Caki2 (cell line): ENCODE measurements around the gene SPNS1. TPM values are rescaled to one million over a fixed set of nuclear protein-coding genes. Genes with fewer than 3 reads are reported as not detected.
A peak's percentile ranks its signal among the peaks of the same experiment; 100 is the strongest.
"Not testable (repeated sequence)": the region's sequence is repeated elsewhere in the genome, so short reads cannot be mapped to it uniquely, and the experiment has no call there.

Source experiments
- DNase-seq: peaks from one replicate; pipeline ENCODE4 v3.0.0-alpha.2; 2015; ENCODE audit warnings: low read depth
- in situ Hi-C: cut with HindIII; loops from 2 replicates; pipeline ENCODE4 v1.10.0; 2016; ENCODE audit warnings: low sequenced_read_pairs, low pct_unique_long_range_greater_than_20kb, mixed read lengths
- total RNA-seq: library from RNA; depleted of rRNA; stranded (reverse); fragments of >200 nt; shearing (Covaris generic); gene quantifications from 2 replicates; pipeline ENCODE4 v1.2.3, GENCODE V29; 2014; ENCODE audit warnings: low replicate concordance

SPNS1 gene
- total RNA-seq, 1 experiment from 2014 or later: 93.8 TPM

DNA sequence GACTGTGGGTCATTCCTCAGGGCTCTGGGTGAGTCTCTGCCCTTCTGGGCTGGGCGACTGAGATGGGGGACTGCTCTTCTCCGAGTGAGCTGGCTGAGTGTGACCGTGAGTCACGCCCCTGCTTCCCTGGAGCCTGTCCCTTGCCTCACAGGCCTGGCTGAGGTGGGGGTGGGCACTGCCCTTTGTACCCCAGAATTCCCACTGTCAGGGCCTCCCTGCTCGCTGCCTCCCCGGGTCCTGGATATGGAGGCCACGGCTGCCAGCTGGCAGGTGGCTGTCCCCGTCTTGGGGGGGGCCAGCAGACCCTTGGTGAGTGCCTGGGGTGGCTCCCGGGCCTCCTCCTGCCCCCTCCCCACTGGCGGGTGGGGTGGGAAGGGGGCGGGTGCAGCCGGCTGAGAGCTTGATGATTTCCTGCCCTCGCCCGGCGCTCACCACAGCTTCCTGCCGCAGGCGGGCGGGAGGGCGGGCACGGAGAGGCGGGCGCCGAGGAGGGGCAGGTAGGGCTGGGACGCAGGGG lies 10.1 kb downstream of the SPNS1 start, which contains the start of gene LAT:
Gene LAT, plus strand, starts transcription at position 434 of the 517 bp plus-strand sequence. CDS start 366 bp downstream, outside the sequence.
- in situ Hi-C loops: no loop called here
- peak; percentile 91 for DNase-seq

DNA sequence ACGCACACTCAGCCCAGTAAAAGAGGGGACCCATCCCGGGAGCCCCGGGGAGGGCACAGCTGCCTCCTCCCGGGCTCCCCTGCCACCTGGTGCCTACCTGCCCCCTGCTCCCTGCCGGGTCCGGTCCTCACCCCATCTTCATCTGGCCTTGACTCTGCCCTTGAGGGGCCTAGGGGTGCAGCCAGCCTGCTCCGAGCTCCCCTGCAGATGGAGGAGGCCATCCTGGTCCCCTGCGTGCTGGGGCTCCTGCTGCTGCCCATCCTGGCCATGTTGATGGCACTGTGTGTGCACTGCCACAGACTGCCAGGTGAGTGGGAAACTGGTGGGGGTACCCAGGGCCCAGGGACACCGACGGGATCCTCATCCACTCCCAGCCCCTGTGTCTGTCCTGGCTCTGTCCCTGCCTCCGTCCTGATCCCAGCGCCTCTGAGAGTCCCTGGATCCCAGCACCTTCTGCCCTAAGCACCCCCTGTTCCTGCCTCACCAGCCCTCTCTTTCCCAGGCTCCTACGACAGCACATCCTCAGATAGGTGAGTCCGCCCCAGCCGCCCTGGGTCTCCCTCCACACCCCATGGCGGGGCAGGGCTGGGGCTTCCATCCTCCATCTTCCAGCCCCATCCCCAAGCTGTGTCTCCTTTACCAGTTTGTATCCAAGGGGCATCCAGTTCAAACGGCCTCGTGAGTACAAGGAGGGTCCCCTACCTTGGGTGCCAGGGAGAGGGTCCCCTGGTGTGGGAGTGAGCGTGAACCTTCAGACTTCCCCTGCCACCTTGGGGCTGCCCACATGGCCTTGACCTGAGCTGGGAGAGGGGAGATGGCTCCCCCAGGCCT lies 10.8 kb downstream of the SPNS1 start:
- in situ Hi-C loops: no loop called here
- no peak for DNase-seq

GRCh38 chr16:28986046-28986445 lies 11.5 kb downstream of the SPNS1 start:
- in situ Hi-C loops: no loop called here
- DNase-seq: no peak

- in situ Hi-C loops: no loop called here
- no peak for DNase-seq
Observed at GRCh38 chr16:28986492-28986891, 11.9 kb downstream of the SPNS1 start.

DNA sequence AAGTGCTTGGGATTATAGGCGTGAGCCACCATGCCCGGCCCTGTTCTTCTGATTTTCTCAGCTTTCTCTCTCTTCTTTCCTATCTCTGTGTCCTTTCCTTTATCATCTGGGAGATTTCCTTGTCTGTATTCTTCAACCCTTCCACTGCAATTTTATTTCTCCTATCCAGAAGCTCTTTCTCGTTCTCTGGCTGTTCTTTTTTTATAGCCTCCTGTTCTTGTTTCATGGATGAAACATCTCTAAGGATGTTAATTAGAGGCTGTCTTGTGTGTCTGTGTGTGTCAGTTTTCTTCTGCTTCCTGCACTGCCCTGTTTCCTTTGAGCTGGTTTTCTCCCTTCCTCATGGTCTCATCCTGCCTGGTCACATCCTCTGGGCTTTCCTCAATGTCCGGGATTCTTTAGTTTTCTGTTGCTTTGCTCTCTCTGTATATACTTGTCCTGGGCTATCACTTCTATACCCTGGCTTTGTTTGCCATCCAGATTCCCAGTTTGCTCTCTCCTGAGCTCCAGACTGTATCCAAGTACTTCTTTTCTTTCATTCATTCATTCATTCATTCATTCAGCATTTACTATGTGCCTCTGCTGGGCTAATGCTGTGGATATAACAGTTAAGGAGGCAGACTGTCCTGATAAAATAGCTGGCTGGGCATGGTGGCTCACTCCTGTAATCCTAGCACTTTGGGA lies 12.7 kb downstream of the SPNS1 start:
- no peak for DNase-seq
- in situ Hi-C loops: no loop called here

GRCh38 chr16:28989363-28989762 lies 14.8 kb downstream of the SPNS1 start:
- in situ Hi-C loops: no loop called here
- DNase-seq: no peak

- in situ Hi-C loops: no loop called here
- DNase-seq: no peak
Observed at GRCh38 chr16:28990375-28991040, 15.9 kb downstream of the SPNS1 start.

- in situ Hi-C loops: no loop called here
- DNase-seq: no peak
Observed at GRCh38 chr16:28991687-28992086, 17.1 kb downstream of the SPNS1 start.

DNA sequence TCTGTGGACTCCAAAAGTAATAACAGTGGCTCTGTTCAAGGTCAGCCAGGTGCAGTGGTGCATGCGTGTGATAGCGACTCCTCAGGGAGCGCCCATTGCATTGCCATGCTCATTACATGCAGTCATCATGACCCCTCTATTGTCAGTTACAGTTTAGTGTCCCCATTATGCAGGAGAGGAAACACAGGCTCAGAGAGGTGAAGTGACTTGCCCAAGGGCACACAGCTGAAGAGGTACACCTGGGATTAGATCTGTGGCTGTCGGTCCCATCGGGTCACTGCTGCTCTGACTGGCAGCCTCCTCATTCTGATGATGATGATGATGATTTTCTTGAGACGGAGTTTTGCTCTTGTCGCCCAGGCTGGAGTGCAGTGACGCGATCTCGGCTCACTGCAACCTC lies 17.9 kb downstream of the SPNS1 start:
- in situ Hi-C loops: no loop called here
- DNase-seq: no peak

GRCh38 chr16:28998837-28999236 lies 24.3 kb downstream of the SPNS1 start:
- in situ Hi-C loops: no loop called here

DNA sequence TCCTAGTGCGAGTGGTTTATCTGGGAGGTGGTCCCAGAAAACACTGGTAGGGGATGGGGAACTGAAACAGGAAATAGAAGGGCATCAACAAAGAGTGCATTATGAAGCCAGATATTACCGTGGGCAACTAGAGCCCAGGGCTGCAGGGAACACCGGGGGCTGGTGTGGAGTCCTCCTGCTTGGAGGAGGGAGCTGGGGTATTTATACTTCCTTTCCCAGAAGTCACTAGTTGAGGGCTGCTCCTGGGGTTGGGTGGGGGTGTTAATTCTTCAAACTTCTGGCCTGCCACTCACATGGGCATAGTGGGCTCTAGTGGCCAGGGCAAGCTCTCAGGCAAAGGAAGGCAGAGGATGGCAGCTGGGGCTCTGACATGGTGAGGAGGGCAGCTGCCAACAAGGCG lies 25.0 kb downstream of the SPNS1 start:
- in situ Hi-C loops: no loop called here
- DNase-seq: no peak

More at GRCh38 chr16:28998837-28999236, 24.3 kb downstream of the SPNS1 start:
- DNase-seq: no peak

- no peak for DNase-seq
- in situ Hi-C loops: no loop called here
Observed at GRCh38 chr16:29000019-29000418, 25.4 kb downstream of the SPNS1 start.

- DNase-seq, in situ Hi-C loops: not testable (repeated sequence)
Observed at GRCh38 chr16:29004496-29005139, 30.0 kb downstream of the SPNS1 start.

- in situ Hi-C loops: no loop called here
- no peak for DNase-seq
Observed at GRCh38 chr16:29007730-29008593, 33.4 kb downstream of the SPNS1 start.

GRCh38 chr16:29009050-29009837 lies 34.7 kb downstream of the SPNS1 start:
- no peak for DNase-seq
- in situ Hi-C loops: no loop called here

DNA sequence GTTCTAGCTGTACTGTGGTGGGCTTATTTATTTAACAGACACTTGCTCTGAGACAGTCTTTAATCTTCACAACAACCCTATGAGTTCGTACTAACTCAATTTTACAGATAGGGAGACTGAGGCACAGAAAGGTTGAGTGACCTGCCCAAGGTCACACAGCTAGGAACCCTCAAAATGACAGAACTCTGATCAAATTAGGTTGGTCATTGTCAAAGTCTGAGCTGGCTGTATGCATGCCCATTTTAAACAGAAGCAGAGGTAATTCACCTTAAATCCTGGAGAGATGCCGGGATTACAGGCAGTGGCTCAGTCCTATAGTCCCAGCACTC lies 35.2 kb downstream of the SPNS1 start:
- no peak for DNase-seq
- in situ Hi-C loops: no loop called here

DNA sequence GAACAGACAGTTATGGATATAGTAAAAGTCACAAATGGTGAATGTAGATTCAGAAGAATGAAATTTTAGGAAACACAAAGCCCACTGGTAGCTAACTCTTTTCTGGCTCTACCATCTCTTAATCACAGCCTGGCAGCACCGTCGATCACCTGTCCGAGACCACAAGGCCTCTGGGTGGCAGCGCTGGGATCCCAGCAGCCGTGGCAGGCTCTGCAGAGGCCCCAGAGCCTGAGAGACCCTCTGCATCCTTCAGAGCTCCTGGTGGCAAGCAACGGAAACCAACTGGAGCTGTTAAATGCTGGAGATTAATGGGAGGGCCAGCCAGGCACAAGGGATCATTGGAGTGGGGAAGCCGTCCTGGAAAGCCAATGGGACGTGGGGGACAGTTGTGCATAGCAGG lies 36.5 kb downstream of the SPNS1 start:
- in situ Hi-C loops: no loop called here

More for the DNA sequence above, 36.5 kb downstream of the SPNS1 start:
- no peak for DNase-seq
